Parathyroid adenoma (tissue), 2 donors: Measurements from ENCODE around the gene AFF3.
"Not testable (repeated sequence)": the region's sequence is repeated elsewhere in the genome, so short reads cannot be mapped to it uniquely, and the experiment has no call there.

ENCODE experiments used
- H2AFZ ChIP-seq: fragments of 300-600 bp; sonication (generic); one replicate; pipeline ENCODE4 v1.7.0; 2017; ENCODE audit warnings: antibody characterized with exemption, mild to moderate bottlenecking
- H3K27ac ChIP-seq: fragments of 300-600 bp; sonication (generic); one replicate; pipeline ENCODE4 v1.7.0; 2017
- H3K27me3 ChIP-seq: fragments of 300-600 bp; sonication (generic); one replicate; pipeline ENCODE4 v1.7.0; 2017; ENCODE audit warnings: low read length; ENCODE audit not compliant: control insufficient read depth, insufficient read depth
- H3K36me3 ChIP-seq: fragments of 300-600 bp; sonication (generic); one replicate; pipeline ENCODE4 v1.7.0; 2017; ENCODE audit warnings: low read length; ENCODE audit not compliant: control insufficient read depth, insufficient read depth
- H3K4me1 ChIP-seq: fragments of 300-600 bp; sonication (generic); one replicate; pipeline ENCODE4 v1.7.0; 2017; ENCODE audit warnings: control low read depth
- H3K4me2 ChIP-seq: fragments of 300-600 bp; sonication (generic); one replicate; pipeline ENCODE4 v1.7.0; 2017; ENCODE audit warnings: low read length
- H3K4me3 ChIP-seq: fragments of 300-600 bp; sonication (generic); one replicate; pipeline ENCODE4 v1.7.0; 2017; ENCODE audit warnings: low read depth, low read length
- H3K79me2 ChIP-seq: fragments of 300-600 bp; sonication (generic); one replicate; pipeline ENCODE4 v1.7.0; 2017; ENCODE audit warnings: control low read depth
- H3K9ac ChIP-seq: fragments of 300-600 bp; sonication (generic); one replicate; pipeline ENCODE4 v1.7.0; 2017; ENCODE audit warnings: mild to moderate bottlenecking
- H3K9me3 ChIP-seq: fragments of 300-600 bp; sonication (generic); one replicate; pipeline ENCODE4 v1.7.0; 2017; ENCODE audit warnings: low read length; ENCODE audit not compliant: control insufficient read depth
- TF ChIP-seq, protein P1 (sequence below): fragments of 300-600 bp; sonication (generic); IDR thresholded peaks from one replicate; pipeline ENCODE4 v1.7.0; 2017; ENCODE audit warnings: antibody characterized with exemption, mild to moderate bottlenecking
- donor health status: primary hyperparathyroidism.

AFF3 gene

DNA sequence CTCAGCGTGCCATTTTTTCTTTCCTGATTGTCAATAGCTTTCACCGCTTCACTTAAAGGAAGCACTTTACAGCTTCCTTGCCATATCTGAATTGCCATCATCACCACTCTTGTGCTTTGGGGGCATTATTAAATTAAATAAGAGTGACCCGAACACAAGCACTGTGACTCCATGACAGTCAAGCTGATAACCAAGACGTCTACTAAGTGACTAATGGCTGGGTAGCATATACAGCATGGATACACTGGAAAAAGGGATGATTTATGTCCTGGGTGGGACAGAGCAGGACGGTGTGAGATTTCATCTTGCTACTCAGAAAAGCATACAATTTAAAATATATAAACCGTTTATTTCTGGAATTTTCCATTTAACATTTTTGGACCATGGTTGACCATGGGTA lies 24.3 kb upstream of the AFF3 start:
- TF ChIP-seq, protein P1, sequence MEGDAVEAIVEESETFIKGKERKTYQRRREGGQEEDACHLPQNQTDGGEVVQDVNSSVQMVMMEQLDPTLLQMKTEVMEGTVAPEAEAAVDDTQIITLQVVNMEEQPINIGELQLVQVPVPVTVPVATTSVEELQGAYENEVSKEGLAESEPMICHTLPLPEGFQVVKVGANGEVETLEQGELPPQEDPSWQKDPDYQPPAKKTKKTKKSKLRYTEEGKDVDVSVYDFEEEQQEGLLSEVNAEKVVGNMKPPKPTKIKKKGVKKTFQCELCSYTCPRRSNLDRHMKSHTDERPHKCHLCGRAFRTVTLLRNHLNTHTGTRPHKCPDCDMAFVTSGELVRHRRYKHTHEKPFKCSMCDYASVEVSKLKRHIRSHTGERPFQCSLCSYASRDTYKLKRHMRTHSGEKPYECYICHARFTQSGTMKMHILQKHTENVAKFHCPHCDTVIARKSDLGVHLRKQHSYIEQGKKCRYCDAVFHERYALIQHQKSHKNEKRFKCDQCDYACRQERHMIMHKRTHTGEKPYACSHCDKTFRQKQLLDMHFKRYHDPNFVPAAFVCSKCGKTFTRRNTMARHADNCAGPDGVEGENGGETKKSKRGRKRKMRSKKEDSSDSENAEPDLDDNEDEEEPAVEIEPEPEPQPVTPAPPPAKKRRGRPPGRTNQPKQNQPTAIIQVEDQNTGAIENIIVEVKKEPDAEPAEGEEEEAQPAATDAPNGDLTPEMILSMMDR = no peak
- H3K36me3 ChIP-seq = no peaks in the 10 kb centered on the region
- no peak overlapping the region for H2AFZ ChIP-seq
- no peak overlapping the region for H3K4me3 ChIP-seq
- H3K4me2 ChIP-seq = no peak overlapping the region
- no peaks in the 10 kb centered on the region for H3K4me1 ChIP-seq
- H3K27ac ChIP-seq = no peak overlapping the region
- no peaks in the 10 kb centered on the region for H3K27me3 ChIP-seq
- H3K9me3 ChIP-seq = no peaks in the 10 kb centered on the region
- H3K9ac ChIP-seq = no peak overlapping the region
- no peaks in the 10 kb centered on the region for H3K79me2 ChIP-seq

DNA sequence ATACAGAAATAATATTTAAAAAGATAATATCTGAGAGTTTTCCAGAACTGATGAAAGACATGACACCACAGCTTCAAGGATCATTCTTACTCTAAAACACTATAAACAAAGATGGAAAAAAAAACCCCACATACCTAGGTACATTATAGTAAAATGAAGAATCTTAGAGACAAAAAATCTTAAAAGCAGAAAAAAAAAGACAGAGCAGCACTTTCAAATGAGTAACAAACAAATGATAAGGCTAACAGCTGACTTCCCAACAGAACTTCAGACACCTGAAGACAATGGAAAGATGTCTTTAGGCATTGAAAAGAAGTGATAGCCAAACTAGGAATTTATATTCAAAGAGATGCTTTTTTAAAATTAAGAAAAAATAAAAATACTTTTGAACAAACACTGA lies 21.2 kb upstream of the AFF3 start:
- Histone ChIP-seq H3K27ac (no peak overlapping the region), H3K9me3 (no peaks in the 10 kb centered on the region), H3K9ac (no peak overlapping the region), H3K36me3 (no peaks in the 10 kb centered on the region), H3K4me1 (no peaks in the 10 kb centered on the region), H3K79me2 (no peaks in the 10 kb centered on the region), H3K4me2 (no peak overlapping the region), H2AFZ (no peak overlapping the region), H3K4me3 (no peak overlapping the region), H3K27me3 (no peaks in the 10 kb centered on the region)
- TF ChIP-seq, protein P1 = no peak

DNA sequence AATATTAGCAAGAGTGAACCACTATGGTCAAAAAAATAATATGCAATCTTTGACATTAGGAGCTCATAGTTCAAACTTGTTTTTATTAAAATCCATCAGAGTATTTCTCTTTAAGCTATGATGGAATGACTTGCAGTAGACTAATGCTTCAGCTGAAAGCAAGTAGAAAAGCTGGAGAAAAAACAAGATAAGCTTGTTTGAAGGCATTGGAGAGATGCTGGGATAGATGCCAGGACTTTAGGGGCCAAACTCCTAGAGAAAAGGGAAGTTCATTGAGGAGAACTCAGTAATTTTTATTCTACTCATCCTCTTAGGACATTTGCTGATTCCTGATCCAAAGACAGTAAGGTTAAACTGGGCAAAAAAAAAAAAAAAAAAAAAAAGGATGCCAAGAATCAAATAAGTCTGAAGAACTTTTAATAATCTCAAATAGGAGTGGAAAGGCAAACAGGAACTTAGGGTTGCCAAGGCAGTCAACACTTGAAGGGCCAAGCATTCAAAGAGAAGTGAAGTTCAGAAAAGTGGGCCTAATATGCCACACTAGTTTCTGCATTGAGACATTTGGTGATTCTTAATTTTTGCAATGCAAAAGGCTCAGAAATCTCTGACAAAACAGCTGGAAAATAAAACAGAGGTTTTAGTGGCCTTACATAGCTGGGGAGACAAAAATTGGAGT lies 19.7 kb upstream of the AFF3 start:
- H3K27ac ChIP-seq = no peak overlapping the region
- no peaks in the 10 kb centered on the region for H3K27me3 ChIP-seq
- H3K4me3 ChIP-seq = no peak overlapping the region
- H2AFZ ChIP-seq = no peak overlapping the region
- H3K36me3 ChIP-seq = no peaks in the 10 kb centered on the region
- no peaks in the 10 kb centered on the region for H3K9me3 ChIP-seq
- no peak overlapping the region for H3K4me2 ChIP-seq
- TF ChIP-seq, protein P1 = no peak
- H3K79me2 ChIP-seq = no peaks in the 10 kb centered on the region
- H3K9ac ChIP-seq = no peak overlapping the region
- no peaks in the 10 kb centered on the region for H3K4me1 ChIP-seq

DNA sequence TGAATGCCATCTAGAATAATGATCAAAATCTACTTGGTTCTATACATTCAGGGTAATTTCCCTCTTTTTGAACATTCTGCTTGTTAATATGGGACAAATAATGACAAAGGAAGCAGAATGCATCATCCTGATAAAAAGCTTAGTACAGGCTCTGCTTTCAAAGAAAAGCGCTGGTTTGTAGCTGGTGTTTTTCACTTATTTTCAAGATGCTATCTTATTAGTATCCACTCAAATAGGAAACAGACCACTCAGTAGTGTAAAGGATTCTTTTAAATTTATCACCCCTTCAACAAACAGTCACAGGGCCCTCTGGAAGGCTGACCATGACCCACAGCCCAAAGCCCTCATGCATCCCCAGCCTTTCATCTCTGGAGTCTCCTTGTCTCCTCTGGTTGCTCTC lies 18.0 kb upstream of the AFF3 start:
- H2AFZ ChIP-seq = no peak overlapping the region
- no peak overlapping the region for H3K27ac ChIP-seq
- no peak overlapping the region for H3K4me3 ChIP-seq
- H3K4me1 ChIP-seq = no peaks in the 10 kb centered on the region
- H3K9me3 ChIP-seq = no peaks in the 10 kb centered on the region
- H3K4me2 ChIP-seq = no peak overlapping the region
- H3K79me2 ChIP-seq = no peaks in the 10 kb centered on the region
- TF ChIP-seq, protein P1 = no peak
- H3K36me3 ChIP-seq = no peaks in the 10 kb centered on the region
- no peak overlapping the region for H3K9ac ChIP-seq
- no peaks in the 10 kb centered on the region for H3K27me3 ChIP-seq

DNA sequence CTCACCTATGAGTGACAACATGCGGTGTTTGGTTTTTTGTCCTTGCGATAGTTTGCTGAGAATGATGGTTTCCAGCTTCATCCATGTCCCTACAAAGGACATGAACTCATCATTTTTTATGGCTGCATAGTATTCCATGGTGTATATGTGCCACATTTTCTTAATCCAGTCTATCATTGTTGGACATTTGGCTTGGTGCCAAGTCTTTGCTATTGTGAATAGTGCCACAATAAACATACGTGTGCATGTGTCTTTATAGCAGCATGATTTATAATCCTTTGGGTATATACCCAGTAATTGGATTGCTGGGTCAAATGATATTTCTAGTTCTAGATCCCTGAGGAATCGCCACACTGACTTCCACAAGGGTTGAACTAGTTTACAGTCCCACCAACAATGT lies 9.4 kb upstream of the AFF3 start:
- H3K36me3 ChIP-seq, H2AFZ ChIP-seq, H3K4me2 ChIP-seq, H3K4me1 ChIP-seq, H3K9me3 ChIP-seq, H3K4me3 ChIP-seq, H3K27ac ChIP-seq, H3K27me3 ChIP-seq, H3K9ac ChIP-seq, H3K79me2 ChIP-seq: not testable (repeated sequence)
